HepG2 (cell line): ENCODE data around the gene GPX5. TPM values are rescaled to one million over a fixed set of nuclear protein-coding genes. Genes with fewer than 3 reads are reported as not detected.
A peak's percentile ranks its signal among the peaks of the same experiment; 100 is the strongest.

Experiments used
- ARNTL ChIP-seq: sonication (generic); formaldehyde crosslinking; IDR thresholded peaks from 2 replicates; pipeline ENCODE4 v1.4.0; 2020; ENCODE audit warnings: mild to moderate bottlenecking, missing genetic modification reagents
- CEBPG ChIP-seq: IDR thresholded peaks from 2 replicates; pipeline ENCODE4 v1.6.1; 2016
- FOXJ3 ChIP-seq: sonication (generic); formaldehyde crosslinking; IDR thresholded peaks from 2 replicates; pipeline ENCODE4 v1.4.0; 2020; ENCODE audit warnings: missing genetic modification reagents, mild to moderate bottlenecking, borderline replicate concordance
- FOXO4 ChIP-seq: sonication (generic); formaldehyde crosslinking; conservative IDR thresholded peaks from 2 replicates; pipeline ENCODE4 v1.8.1; 2023; ENCODE audit warnings: missing genetic modification reagents
- ISX ChIP-seq: sonication (generic); formaldehyde crosslinking; conservative IDR thresholded peaks from 2 replicates; pipeline ENCODE4 v1.5.0; 2020; ENCODE audit warnings: missing genetic modification reagents
- KLF6 ChIP-seq: IDR thresholded peaks from 2 replicates; pipeline ENCODE4 v1.8.0; 2016; ENCODE audit warnings: missing biosample characterization, missing genetic modification reagents
- MXD4 ChIP-seq: IDR thresholded peaks from 2 replicates; pipeline ENCODE4 v1.6.1; 2016; ENCODE audit warnings: mild to moderate bottlenecking, missing biosample characterization, missing genetic modification reagents
- NR2F1 ChIP-seq, 2 experiments: fragments of 450-650 bp in 1 of 2; formaldehyde crosslinking in 1 of 2; IDR thresholded peaks; 2 replicates each; pipeline versions ENCODE4 v1.5.0 to v1.6.1; 2016 to 2020; ENCODE audit warnings: mild to moderate bottlenecking in 1 of 2, missing compliant biosample characterization in 1 of 2, missing genetic modification reagents in 1 of 2, moderate library complexity in 1 of 2
- NR2F2 ChIP-seq: IDR thresholded peaks from 2 replicates; pipeline ENCODE4 v1.6.1; 2012; ENCODE audit warnings: low read depth, inconsistent platforms, borderline replicate concordance
- PBX2 ChIP-seq: IDR thresholded peaks from 2 replicates; pipeline ENCODE4 v1.6.1; 2016; ENCODE audit warnings: control low read depth
- PHF21A ChIP-seq: sonication (generic); formaldehyde crosslinking; IDR thresholded peaks from 2 replicates; pipeline ENCODE4 v1.5.0; 2020; ENCODE audit warnings: mild to moderate bottlenecking, missing genetic modification reagents
- POLR2AphosphoS5 ChIP-seq: IDR thresholded peaks from 2 replicates; pipeline ENCODE4 v1.6.1; 2012; ENCODE audit warnings: low read depth, low read length
- RBM39 ChIP-seq: fragments of 200-400 bp; formaldehyde crosslinking; IDR thresholded peaks from one replicate; pipeline ENCODE4 v1.6.1; 2018; ENCODE audit warnings: antibody characterized with exemption, mild to moderate bottlenecking, low read depth, low read length; ENCODE audit not compliant: poor library complexity, severe bottlenecking
- SAFB2 ChIP-seq: sonication (generic); formaldehyde crosslinking; IDR thresholded peaks from 2 replicates; pipeline ENCODE4 v1.5.1; 2020; ENCODE audit warnings: missing genetic modification reagents, low read depth, mild to moderate bottlenecking, borderline replicate concordance
- SUZ12 ChIP-seq: fragments of 150-350 bp; IDR thresholded peaks from 2 replicates; pipeline ENCODE4 v1.6.1; 2014; ENCODE audit warnings: low read depth, low read length
- TAF1 ChIP-seq: sonication (generic); formaldehyde crosslinking; IDR thresholded peaks from 2 replicates; pipeline ENCODE4 v1.4.0; 2020; ENCODE audit warnings: missing genetic modification reagents
- TBX2 ChIP-seq: sonication (generic); formaldehyde crosslinking; IDR thresholded peaks from 2 replicates; pipeline ENCODE4 v1.5.0; 2020; ENCODE audit warnings: missing genetic modification reagents, mild to moderate bottlenecking, borderline replicate concordance
- TEAD2 ChIP-seq: sonication (generic); formaldehyde crosslinking; IDR thresholded peaks from 2 replicates; pipeline ENCODE4 v1.9.0; 2021; ENCODE audit warnings: missing genetic modification reagents
- TOPORS ChIP-seq: sonication (generic); formaldehyde crosslinking; IDR thresholded peaks from 2 replicates; pipeline ENCODE4 v1.8.0; 2023; ENCODE audit warnings: mild to moderate bottlenecking, missing genetic modification reagents
- WIZ ChIP-seq: sonication (generic); formaldehyde crosslinking; IDR thresholded peaks from 2 replicates; pipeline ENCODE4 v1.5.1; 2020; ENCODE audit warnings: mild to moderate bottlenecking, missing genetic modification reagents
- ZBTB25 ChIP-seq: IDR thresholded peaks from 2 replicates; pipeline ENCODE4 v1.6.1; 2018; ENCODE audit warnings: missing genetic modification reagents
- ZNF230 ChIP-seq: sonication (generic); formaldehyde crosslinking; IDR thresholded peaks from 2 replicates; pipeline ENCODE4 v1.4.0; 2020; ENCODE audit warnings: mild to moderate bottlenecking, missing genetic modification reagents
- ZNF281 ChIP-seq: sonication (generic); formaldehyde crosslinking; IDR thresholded peaks from 2 replicates; pipeline ENCODE4 v1.4.0; 2020; ENCODE audit warnings: missing genetic modification reagents, borderline replicate concordance
- ZNF501 ChIP-seq: sonication (generic); formaldehyde crosslinking; IDR thresholded peaks from 2 replicates; pipeline ENCODE4 v1.5.1; 2020; ENCODE audit warnings: mild to moderate bottlenecking, moderate library complexity, missing genetic modification reagents
- ZNF552 ChIP-seq: sonication (generic); formaldehyde crosslinking; IDR thresholded peaks from 2 replicates; pipeline ENCODE4 v1.9.0; 2022; ENCODE audit warnings: missing genetic modification reagents, mild to moderate bottlenecking, borderline replicate concordance
- ZNF761 ChIP-seq: sonication (generic); formaldehyde crosslinking; conservative IDR thresholded peaks from 2 replicates; pipeline ENCODE4 v1.4.0; 2020; ENCODE audit warnings: mild to moderate bottlenecking, missing genetic modification reagents
- ZNF776 ChIP-seq: sonication (generic); formaldehyde crosslinking; IDR thresholded peaks from 2 replicates; pipeline ENCODE4 v1.4.0; 2020; ENCODE audit warnings: mild to moderate bottlenecking, missing genetic modification reagents
- ZNF780A ChIP-seq: sonication (generic); formaldehyde crosslinking; IDR thresholded peaks from 2 replicates; pipeline ENCODE4 v1.8.0; 2022; ENCODE audit warnings: mild to moderate bottlenecking, missing genetic modification reagents, moderate library complexity
- polyA plus RNA-seq, 8 experiments: library from polyadenylated mRNA; depleted of rRNA in 3 of 8; stranded (reverse) in 7 of 8; unstranded in 1 of 8; fragments of >200 nt; fragmentation: Illumina TruSeq in 4 of 8; extraction: Trizol in 4 of 8; gene quantifications; 2 replicates each; pipeline versions ENCODE4 v1.2.1 to v1.2.3, GENCODE V29; 2011 to 2016; ENCODE audit warnings: low read depth in 4 of 8, missing spikeins in 1 of 8, mixed read lengths in 1 of 8; ENCODE audit not compliant: insufficient read depth in 1 of 8
- total RNA-seq, 5 experiments: library from RNA; depleted of rRNA; stranded (reverse); fragments of >200 nt; fragmentation: Illumina TruSeq; extraction: Trizol; gene quantifications; 2 replicates each; pipeline ENCODE4 v1.2.3, GENCODE V29; 2016; ENCODE audit warnings: low read depth in 1 of 5

The GPX5 gene
- total and polyA plus RNA-seq, 2 of the 13 experiments (the other 11 are each of a cell fraction or from before 2014, with no cell fraction given), result not detected

- no peak for TF ChIP-seq ZNF281 (CRISPR knock-in tag)
- no peak for TF ChIP-seq FOXO4
- TF ChIP-seq ZNF230 (CRISPR knock-in tag), result no peak
- TF ChIP-seq SAFB2 (CRISPR knock-in tag), result no peak
- no peak for TF ChIP-seq ISX (CRISPR knock-in tag)
- TF ChIP-seq ARNTL (CRISPR knock-in tag), result no peak
- TF ChIP-seq PBX2, result no peak
- peak; percentile 76; the same call in 1 of the 2 replicates for TF ChIP-seq ZBTB25 (CRISPR knock-in tag)
- TF ChIP-seq TEAD2 (CRISPR knock-in tag), result no peak
- no peak for TF ChIP-seq ZNF501 (CRISPR knock-in tag)
- no peak for TF ChIP-seq RBM39
- no peak for TF ChIP-seq CEBPG (CRISPR knock-in tag)
- no peak for TF ChIP-seq KLF6 (CRISPR knock-in tag)
- no peak for TF ChIP-seq TBX2 (CRISPR knock-in tag)
- TF ChIP-seq TOPORS, result peak; percentile 48; the same call in 1 of the 2 replicates
- TF ChIP-seq NR2F1 (CRISPR knock-in tag; IDR thresholded peaks at IDR 0.05), result no peak
- no peak for TF ChIP-seq NR2F2
- no peak for TF ChIP-seq TAF1 (CRISPR knock-in tag)
- peak; percentile 65; the same call in 1 of the 2 replicates for TF ChIP-seq FOXJ3 (CRISPR knock-in tag)
- TF ChIP-seq ZNF780A (CRISPR knock-in tag), result no peak
- no peak for TF ChIP-seq ZNF776
- no peak for TF ChIP-seq MXD4 (CRISPR knock-in tag)
- TF ChIP-seq POLR2AphosphoS5, result no peak
- no peak for TF ChIP-seq WIZ (CRISPR knock-in tag)
- no peak for TF ChIP-seq SUZ12
- no peak for TF ChIP-seq PHF21A (CRISPR knock-in tag)
- TF ChIP-seq ZNF761 (CRISPR knock-in tag), result no peak
- TF ChIP-seq ZNF552 (CRISPR knock-in tag), result no peak
Observed at GRCh38 chr6:28488916-28489365, 36.7 kb upstream of the GPX5 start (continued).
